GM19463 (cell line): ENCODE data around the gene NTNG2.
"Not testable (repeated sequence)": the region's sequence is repeated elsewhere in the genome, so short reads cannot be mapped to it uniquely, and the experiment has no call there.

ENCODE experiments used
- ATAC-seq: cut with Tn5 transposase; IDR thresholded peaks from one replicate; pipeline ENCODE4 v1.9.1; 2021; ENCODE audit warnings: mild to moderate bottlenecking, moderate library complexity; ENCODE audit not compliant: unreplicated experiment

NTNG2 gene

DNA sequence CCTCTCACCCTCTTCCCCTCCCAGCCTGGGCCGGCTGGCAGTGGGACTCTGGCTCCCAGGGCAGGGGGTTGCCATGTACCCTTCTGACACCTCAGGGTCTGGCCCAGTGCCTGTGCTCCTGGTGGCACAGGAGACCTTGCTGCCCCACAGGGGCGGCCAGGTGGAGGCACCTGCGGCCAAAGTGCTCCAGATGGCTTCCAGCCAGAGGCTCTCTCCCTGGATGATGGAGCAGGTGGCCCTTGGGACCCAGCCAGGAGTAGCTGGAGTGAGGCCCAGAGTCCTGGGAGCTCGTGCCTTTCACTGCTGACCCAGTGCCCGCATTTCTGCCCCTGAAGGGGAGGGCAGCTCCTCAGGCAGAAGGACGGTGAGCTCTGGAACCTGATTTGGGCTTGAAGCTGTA, 87.3 kb downstream of the NTNG2 start:
- ATAC-seq = no peak

DNA sequence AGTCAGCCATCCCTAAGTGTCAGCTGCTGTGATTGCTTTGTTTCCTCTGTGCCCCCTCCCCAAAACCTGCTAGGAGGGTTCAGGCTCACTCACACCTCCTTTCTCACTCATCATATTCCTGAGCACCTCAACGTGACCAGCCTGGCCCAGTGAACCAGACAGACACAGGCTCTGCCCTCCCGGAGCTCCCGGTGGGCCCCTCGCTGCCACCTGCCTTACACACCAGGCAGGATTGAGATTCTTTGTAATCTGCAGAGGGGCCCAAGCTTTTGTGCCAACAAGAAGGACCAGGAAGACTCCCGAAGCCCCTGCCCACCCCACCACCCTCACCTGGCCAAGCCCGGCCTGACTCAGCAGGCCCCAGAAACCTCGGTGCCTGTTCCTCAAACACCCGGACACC, 87.8 kb downstream of the NTNG2 start:
- no peak for ATAC-seq

DNA sequence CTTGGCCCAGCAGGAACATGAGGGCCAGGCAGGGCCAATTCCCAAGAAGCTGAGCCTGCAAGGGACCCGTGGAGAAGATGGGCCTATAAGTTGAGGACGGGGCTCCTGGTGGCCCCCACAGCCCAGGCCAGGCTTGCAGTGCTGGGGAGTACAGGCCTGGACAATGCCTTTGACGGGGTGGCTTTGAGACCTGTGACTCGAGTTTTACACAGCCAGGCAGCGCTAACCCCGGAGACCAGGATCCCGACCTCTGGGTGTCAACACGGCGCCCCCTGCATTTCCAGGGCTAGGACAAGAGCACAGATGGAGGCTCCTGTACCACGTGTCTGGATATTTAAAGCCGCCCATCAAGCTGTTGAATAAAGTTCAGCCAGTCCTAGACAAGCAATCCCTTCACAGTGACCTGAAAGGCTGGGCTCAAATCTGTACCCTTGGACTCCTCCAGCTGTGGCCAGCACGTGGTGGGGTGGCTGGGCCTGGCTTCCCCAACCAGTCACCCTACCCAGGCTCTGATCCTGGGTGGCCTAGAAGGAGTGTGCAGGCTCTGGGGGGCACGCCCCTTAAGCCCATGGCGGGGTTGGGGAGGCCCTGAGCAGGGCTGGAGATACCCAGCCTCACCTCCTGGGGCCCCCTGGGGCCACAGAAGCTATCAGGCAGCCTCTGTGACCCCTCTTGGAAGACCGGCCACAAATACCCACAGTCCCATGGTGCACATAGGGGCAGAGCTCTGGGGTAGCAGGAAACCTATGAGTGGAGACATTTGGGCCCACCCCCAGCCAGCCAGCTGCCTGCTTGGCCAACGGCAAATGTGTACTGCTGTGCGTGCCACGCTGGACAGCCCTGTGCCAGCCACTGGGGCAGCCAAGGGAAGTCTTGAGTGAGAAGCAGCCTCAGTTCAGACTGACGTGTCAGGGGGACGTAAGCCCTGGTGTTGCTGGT, 88.7 kb downstream of the NTNG2 start:
- no peak for ATAC-seq

DNA sequence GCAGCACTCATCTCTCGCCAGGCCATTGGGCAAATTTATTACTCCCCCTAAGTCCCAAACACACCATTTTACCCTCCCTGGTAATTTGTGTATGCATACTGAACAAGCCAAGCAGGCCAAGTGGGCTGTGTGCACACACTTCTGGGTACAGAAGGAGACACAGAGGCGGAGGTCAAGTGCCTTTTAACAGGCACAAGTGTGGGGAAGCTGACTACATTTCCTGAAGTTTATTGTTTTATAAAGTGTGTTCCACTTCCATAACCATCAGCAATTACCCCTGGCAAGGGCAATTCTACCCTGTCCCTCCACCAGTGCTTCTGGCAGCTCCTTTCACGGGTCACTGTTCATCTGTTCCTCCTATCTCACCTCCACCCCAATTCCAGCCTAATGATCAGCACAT, 99.0 kb downstream of the NTNG2 start:
- no peak for ATAC-seq

DNA sequence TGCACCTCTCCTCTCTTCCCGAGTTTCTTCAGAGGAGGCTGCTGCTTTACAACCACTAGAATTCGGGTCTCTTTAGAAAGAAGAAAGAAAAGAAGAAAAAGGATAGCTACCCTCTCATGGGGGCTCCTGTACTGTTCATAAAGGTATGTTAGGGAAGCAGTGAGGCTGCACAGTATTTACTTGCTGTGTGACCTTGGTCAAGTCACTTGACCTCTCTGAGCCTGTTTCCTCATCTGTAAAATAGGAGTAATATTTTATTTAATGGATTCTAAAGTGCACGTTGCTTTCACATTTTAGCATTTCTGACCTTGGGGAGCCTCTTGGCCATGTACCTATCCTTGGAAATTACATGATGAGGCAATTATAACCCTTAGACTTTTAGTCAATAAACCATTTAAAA, 104.2 kb downstream of the NTNG2 start:
- ATAC-seq = no peak

DNA sequence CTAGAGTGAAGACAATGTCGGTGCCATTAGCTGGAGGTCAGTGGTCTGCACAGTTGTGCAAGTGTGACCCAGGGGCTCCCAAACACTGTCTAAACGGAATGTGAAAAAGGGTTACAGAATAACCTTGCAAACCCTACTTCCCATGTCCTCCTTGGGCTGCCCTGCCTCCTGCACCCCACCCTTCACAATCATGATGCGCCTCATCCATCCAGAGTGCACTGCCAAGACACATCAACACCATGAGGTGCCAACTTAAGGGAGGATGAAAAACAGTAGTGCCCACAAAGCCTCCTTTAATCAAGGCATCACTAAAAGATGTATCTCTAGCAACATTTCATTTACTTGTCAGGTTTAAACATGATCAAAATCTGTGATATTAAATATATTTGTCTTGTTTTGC, 105.8 kb downstream of the NTNG2 start:
- ATAC-seq = no peak

DNA sequence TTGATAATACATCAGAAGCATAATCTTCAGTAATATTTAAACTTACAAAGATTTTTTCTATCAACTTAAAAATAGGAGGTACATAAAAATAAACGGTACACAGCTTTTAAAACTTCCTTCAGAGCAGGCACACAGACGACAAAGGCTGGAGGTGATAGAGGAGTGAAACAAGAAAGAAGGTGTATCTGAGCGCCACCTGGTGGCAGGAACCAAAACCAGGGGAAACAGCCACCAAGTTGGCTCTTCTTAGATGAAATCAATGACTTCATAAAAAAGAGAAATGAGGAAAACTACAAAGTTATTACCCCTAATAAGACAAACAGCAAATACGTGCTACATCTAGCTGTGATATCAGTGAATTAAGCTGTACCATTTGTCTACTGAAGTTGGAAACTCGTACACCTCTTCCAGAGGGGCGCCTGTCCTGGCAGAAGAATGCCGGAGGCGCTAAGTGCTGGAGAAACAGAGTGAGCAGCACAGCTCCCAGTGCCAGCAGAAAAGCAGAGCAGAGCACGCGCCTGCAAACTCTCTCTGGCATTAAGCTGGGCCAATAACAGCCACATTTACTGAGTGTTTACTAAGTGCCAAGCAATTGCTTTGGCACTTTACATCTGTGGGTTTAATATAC, 107.0 kb downstream of the NTNG2 start:
- ATAC-seq = no peak

DNA sequence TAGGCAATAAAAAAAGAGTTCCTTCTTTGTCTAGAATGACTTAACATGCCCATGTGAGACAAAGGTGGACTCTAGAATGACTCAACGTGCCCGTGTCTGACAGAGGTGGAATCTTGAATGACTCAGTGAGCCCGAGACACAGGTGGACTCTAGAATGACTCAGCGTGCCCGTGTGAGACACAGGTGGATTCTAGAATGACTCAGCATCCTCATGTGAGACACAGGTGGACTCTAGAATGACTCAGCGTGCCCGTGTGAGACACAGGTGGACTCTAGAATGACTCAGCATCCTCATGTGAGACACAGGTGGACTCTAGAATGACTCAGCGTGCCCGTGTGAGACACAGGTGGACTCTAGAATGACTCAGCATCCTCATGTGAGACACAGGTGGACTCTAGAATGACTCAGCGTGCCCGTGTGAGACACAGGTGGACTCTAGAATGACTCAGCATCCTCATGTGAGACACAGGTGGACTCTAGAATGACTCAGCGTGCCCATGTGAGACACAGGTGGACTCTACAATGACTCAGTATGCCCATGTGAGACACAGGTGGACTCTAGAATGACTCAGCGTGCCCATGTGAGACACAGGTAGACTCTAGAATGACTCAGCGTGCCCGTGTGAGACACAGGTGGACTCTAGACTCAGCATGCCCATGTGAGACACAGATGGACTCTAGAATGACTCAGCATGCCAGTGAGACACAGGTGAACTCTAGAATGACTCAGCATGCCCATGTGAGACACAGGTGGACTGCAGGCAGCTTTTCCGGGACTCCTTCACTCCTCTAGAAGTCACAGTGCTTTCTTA, 108.1 kb downstream of the NTNG2 start:
- not testable (repeated sequence) for ATAC-seq

DNA sequence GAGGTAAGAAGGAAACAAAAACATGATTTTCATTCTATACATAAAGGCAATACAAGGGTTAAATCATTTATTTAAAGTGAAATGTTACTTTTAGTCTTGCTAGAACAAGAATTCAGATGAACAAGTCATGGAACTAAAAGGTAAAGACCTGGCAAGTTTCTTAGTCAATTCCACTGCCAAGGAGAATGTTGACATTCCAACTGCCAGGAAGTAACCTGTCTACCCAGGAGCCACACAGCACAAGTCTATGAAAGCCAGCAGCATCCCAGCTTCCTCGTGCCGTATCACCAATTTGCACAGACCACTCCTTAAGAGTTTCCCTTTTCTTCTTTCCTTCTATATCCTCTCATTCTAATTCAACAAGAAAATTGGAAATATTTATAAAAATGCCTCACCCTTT, 113.0 kb downstream of the NTNG2 start:
- ATAC-seq = no peak

DNA sequence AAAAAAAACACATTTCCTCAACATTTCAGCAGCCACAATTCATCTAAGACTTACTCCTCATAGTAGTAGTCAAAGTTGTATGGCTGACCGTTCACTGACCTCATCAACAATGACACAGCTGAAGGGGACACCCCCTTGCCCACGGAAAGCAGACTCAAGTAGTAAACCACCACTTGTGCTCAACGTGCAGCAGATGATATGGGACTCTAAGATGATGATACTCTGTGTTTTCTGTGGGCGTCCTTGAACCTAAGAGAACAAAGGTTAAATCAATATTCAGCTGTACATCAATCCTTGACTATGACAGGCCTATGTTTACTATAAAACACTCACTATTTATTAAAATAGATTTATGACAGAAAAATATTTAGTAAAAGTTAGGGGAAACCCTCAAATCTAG, 121.3 kb downstream of the NTNG2 start:
- no peak for ATAC-seq

DNA sequence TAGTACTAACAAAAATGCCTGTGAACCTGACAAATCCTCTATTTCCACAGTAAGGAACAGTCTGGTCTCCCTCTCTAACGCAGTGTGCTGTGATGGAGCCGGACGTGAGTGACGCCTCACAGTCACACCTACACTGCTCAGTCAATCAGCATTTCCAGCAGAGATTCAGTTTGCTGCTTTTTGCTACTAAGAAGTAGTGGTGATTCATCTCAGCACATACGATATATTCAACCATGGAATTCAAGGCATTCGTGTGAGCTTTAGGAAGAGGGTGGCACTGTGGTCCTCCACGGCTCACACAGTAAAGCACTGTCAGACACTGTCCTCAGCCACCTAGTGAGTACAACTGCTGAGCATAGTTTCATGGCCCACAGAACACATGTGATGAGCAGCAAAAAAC, 122.0 kb downstream of the NTNG2 start:
- ATAC-seq = no peak

DNA sequence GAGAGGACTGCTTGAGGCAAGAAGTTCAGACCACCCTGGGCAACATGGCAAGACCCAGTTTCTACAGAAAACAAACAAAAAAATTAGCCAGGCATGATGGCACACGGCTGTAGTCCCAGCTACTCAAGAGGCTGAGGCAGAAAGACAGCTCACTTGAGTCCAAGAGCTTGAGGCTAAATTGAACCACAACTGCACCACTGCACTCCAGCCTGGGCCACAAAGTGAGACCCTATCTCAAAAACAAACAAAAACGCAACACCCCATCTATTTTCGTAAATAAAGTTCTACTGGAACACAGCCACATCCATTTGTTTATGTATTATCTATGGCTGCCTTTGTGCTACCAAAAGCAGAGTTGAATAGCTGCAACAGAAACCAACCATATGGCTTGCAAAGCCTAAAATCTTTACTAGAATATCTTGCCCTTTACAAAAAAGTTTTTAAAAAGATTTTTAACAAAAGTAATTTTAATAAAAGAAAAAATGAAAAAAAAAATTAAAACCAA, 125.5 kb downstream of the NTNG2 start:
- no peak for ATAC-seq

DNA sequence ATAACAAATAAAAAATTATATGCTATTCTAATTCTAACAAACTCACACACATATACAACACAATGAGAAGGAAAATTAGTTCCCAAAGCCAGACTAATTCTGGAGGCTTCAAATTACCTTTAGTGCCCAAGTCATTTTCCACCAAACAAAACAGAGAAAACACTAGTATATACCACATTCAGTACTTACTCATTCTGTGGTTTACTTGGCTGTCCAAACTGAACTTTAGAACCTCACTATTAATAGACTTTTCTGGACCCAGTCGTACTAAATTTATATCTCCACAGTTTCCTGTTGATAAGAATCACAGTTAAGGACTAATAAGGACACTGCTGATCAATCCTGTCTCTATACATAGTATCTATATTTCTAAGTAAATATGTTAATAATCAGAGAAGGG, 126.5 kb downstream of the NTNG2 start:
- no peak for ATAC-seq

DNA sequence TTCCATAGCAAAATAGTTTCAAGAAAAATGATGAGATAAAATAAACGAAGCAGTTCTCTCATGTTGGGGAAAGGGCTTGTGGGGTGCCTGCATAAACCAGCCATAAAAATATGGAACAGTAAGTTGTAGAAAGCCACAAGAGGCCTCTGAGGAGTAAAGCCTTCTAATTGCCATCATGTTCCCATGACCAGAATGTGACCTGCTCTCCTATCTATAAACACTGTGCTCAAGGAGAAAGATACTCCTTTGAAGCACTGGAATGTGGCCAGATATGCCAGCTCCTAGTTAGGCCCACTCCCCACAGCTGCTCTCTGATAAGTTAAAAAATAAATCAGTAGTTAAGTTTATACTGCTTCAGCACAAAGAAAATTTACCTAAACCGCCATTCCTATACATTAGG, 127.1 kb downstream of the NTNG2 start:
- no peak for ATAC-seq

DNA sequence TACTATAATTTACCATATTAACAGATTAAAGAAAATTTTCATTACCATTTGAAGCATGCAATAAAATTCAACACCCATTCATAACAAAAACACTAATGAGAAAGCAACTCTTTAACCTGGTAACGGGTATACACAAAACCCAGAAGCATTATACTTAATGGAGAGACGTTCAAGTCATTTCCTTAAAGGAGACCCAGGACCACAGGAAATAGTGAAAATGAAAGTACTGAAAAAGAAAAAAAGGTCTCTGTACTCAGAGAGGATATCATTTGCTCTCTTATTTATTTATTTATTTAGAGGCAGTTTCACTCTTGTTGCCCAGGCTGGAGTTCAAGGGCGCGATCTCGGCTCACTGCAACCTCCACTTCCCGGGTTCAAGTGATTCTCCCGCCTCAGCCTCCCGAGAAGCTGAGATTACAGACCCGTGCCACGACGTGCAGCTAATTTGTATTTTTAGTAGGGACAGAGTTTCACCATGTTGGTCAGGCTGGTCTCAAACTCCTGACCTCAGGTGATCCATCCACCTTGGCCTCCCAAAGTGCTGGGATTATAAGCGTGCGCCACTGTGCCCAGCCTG, 131.4 kb downstream of the NTNG2 start:
- ATAC-seq = no peak
